HPDE6-E6E7 (cell line): ENCODE results near the gene SHANK3.
A peak's percentile ranks its signal among the peaks of the same experiment; 100 is the strongest.

Source experiments
- DNase-seq: peaks from one replicate; pipeline ENCODE4 v3.0.0; 2011; ENCODE audit warnings: missing footprints; ENCODE audit errors: extremely low spot score

Gene SHANK3

GRCh38 chr22:50678218-50678650, 5.6 kb downstream of the SHANK3 start:
- no peak for DNase-seq

- no peak for DNase-seq
These were observed 6.3 kb downstream of the SHANK3 start for GRCh38 chr22:50678651-50679521.

GRCh38 chr22:50683086-50683993, 10.7 kb downstream of the SHANK3 start:
- DNase-seq = no peak

GRCh38 chr22:50683994-50684371, 11.4 kb downstream of the SHANK3 start:
- peak; percentile 60 for DNase-seq

GRCh38 chr22:50684501-50684900, 11.9 kb downstream of the SHANK3 start:
- DNase-seq = no peak

GRCh38 chr22:50684986-50685385, 12.4 kb downstream of the SHANK3 start:
- DNase-seq = no peak

- DNase-seq = no peak
These were observed 14.2 kb downstream of the SHANK3 start for GRCh38 chr22:50686794-50687193.

- DNase-seq = no peak
These were observed 15.2 kb downstream of the SHANK3 start for GRCh38 chr22:50687829-50688228.

- DNase-seq = no peak
These were observed 15.8 kb downstream of the SHANK3 start for GRCh38 chr22:50688448-50688847.

- no peak for DNase-seq
These were observed 18.9 kb downstream of the SHANK3 start for GRCh38 chr22:50691521-50691920.

- DNase-seq = no peak
These were observed 20.8 kb downstream of the SHANK3 start for GRCh38 chr22:50693462-50693861.

- DNase-seq = no peak
These were observed 21.5 kb downstream of the SHANK3 start for GRCh38 chr22:50694099-50694605.

- no peak for DNase-seq
These were observed 22.3 kb downstream of the SHANK3 start for GRCh38 chr22:50694766-50695420.

GRCh38 chr22:50695421-50696250, 23.0 kb downstream of the SHANK3 start:
- DNase-seq = no peak

GRCh38 chr22:50696251-50696798, 23.7 kb downstream of the SHANK3 start:
- no peak for DNase-seq

GRCh38 chr22:50696799-50697561, 24.4 kb downstream of the SHANK3 start:
- no peak for DNase-seq

- DNase-seq = no peak
These were observed 25.3 kb downstream of the SHANK3 start for GRCh38 chr22:50697667-50698506.

GRCh38 chr22:50698546-50698945, 25.9 kb downstream of the SHANK3 start:
- no peak for DNase-seq
